Hippocampal formation (tissue), 2 donors: ENCODE measurements around the gene PAXX.

Experiments used
- DNase-seq, 2 donors: peaks; one replicate each; lab custom pipeline; 2025; lab: John Stamatoyannopoulos, UW

The PAXX gene

GRCh38 chr9:136982232-136983051 is 9.8 kb upstream of the PAXX start, which contains the start of gene LCNL1:
Gene LCNL1 (plus strand): TSS chr9:136982993. CDS start chr9:136983587, 594 bp downstream.
- DNase-seq, result peak in 1 of 2 donors; percentile 67

GRCh38 chr9:136983167-136983566 is 9.1 kb upstream of the PAXX start:
- no peak for DNase-seq

DNA sequence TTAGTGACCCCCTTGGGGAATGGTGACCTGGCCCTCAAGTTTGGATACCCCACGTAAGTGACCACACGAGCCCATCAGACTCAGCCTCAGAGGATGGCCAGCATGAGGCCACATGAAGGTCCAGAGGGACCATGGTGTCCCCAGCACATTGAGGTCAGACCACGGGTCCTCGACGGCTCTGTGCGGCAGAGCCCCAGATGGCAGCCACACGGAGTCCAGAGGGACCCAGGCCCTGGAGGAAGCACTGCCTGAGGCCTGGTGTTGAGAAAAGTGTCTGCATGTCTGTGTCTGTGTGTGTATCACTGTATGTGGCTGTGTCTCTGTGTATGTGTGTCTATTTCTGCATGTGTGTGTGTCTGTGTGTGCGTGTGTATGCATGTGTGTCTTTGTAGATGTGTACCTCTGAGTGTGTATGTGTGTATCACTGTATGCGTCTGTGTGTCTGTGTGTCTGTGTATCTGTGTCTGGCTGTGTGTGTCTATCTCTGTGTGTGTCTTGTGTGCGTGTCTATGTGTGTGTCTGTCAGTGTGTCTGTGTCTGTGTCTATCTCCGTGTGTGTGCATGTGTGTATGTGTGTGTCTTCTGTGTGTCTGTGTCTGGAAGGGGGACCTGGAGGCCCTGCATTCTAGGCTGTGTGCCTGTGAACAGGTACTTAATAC is 8.4 kb upstream of the PAXX start:
- no peak for DNase-seq

GRCh38 chr9:136984464-136985026 is 7.7 kb upstream of the PAXX start:
- DNase-seq, result no peak

GRCh38 chr9:136985027-136985602 is 7.1 kb upstream of the PAXX start:
- DNase-seq, result no peak

DNA sequence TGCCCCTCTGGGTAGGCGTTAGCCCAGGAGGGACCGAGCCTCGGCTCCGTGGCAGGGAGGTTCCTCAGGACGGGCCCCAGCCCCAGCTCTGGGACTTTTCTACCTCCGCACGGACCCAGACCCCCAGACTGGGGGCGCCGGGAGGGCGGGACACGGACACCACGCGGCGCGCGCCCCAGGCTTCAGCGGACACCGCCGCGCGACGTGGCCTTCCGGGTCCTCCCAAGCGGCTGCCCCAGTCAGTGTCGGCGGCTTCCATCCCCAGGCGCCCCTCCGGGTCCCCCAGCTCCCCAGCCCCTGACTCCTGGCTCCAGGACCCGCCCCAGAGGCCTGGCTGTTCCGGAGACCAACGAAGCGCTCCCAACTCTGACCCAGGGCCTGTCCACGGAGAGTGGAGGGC is 6.4 kb upstream of the PAXX start:
- no peak for DNase-seq

- no peak for DNase-seq
Observed at GRCh38 chr9:136988872-136989271, 3.4 kb upstream of the PAXX start.

- DNase-seq, result no peak
Observed at GRCh38 chr9:136990242-136990911, 1.8 kb upstream of the PAXX start.

DNA sequence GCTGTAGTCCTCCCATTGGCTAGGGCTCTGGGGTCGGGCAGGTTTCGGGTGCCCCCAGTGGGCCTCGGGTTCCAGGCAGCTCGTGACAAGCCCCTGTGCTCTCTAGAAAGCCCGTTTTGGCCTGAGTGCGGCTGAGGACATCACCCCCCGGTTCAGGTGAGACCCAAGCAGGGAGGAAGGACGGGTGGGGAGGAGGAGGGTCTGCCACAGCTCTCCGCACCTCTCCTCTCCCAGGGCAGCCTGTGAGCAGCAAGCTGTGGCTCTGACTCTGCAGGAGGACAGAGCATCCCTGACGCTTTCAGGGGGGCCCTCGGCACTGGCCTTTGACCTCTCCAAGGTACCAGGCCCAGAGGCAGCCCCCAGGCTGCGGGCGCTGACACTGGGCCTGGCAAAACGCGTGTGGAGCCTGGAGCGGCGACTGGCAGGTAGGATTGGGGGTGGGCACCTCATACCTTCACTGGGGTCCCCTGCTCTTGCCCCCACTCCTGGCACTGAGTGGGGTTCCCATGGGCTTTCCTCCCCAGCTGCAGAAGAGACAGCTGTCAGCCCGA is 672 bp downstream of the PAXX start:
- DNase-seq, result no peak

DNA sequence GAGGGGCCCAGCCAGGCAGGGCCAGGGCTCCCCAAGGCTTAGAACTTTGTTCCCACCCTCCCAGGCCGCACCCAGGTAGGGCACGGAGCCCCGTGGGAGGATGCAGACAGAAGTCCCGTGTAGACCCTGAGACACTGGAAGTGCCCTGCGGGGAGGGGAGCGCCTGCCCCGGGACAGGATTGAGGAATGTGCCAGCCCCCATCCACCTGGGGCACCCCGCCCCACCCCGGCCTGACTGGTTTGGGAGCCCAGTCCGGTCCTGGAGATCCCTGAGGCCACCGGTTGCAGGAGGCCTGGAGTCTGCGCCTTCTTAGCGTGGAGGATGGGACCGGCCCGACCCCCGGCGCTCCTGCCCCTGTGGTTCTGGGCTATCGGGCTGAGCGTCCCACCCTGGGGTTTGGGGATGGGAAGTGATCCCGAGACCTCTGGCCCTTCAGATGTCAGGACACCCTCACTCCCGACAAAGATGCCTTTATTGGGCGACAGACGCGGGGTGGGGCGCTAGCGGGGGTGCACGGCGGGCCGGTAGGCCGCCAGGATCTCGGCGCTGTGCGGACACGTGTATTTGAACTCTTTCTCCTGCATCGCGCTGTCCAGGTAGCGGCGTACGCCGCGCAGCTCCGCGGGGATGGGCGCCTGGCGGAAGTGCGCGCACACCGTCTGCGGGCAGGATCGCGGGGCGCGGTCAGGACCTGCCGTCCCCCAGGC is 2.1 kb downstream of the PAXX start:
- DNase-seq, result no peak

DNA sequence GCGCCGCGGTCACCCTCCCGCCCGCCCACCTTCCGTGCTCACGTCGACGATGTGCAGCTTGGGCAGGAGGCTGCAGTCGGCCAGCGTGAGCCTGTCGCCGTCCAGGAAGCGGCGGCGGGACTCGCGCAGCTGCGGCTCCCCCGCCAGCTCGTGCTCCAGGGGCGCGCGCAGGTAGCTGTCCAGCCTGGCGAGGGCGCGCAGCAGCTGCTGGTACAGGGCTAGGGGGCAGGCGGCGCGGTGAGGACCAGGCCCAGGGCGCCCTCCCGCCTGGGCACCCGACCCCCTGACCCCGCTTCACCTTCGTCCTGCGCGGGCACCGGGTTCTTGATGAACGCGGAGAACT is 2.6 kb downstream of the PAXX start:
- DNase-seq, result no peak

GRCh38 chr9:136995362-136995761 is 3.1 kb downstream of the PAXX start:
- DNase-seq, result no peak

- no peak for DNase-seq
Observed at GRCh38 chr9:136995772-136996311, 3.6 kb downstream of the PAXX start.

- DNase-seq, result no peak
Observed at GRCh38 chr9:136996361-136997292, 4.4 kb downstream of the PAXX start, which contains the start of gene CLIC3. Gene CLIC3 (minus strand): TSS chr9:136996568. CDS start chr9:136996543, 25 bp downstream.

GRCh38 chr9:136997371-136997770 is 5.1 kb downstream of the PAXX start:
- DNase-seq, result no peak

DNA sequence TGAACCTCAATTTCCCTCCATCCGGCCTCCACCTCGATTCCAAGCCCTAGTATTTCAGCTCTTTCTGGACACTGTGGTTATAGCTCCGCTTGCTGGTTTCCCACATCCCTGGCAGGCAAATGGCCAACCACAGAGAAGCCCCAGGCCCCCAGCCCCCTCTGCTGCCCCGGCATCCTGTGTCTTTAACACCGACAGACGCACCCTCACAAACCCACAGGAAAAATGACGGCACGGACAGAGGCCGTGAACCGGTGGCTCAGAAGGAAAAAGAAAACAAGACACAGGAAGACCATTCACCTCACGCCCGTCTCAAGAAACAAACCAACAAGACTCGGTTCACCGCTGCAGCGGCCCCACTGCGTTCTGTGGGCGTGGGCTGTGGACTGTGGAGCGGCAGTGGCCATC is 5.6 kb downstream of the PAXX start:
- no peak for DNase-seq

DNA sequence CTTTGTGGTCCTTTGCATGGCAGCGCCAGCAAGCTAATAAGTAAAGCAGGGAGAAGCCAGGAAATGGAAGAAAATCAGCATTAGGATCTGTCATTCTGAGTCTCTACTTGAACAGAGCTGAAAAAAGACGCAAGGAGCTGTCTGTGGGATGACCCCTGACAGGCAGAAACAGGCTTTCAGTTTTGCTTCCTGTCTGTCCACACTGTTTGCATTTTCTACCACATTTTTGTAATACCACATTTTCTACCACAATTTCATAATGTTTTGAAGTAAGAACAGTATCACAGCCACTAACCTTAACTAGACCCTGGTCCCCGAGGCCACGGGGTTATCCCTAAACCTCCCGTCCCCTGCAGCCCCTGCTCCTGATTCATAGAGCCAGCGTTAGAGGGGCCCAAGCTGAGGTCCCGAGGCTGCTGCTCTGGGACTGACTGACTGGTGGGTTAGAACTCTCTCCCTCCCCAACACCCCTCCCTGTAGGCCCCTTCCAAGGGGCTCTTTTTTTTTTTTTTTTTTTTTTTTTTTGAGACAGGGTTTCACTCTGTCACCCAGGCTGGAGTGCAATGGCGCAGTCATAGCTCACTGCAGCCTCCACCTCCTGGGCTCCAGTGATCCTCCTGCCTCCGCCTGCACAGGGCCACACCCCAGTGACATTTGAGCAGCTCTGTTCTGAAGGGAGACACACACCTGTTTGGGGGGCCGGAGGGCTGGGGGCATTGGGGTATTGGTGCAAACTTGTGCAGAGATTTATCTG is 8.1 kb downstream of the PAXX start:
- DNase-seq, result no peak

DNA sequence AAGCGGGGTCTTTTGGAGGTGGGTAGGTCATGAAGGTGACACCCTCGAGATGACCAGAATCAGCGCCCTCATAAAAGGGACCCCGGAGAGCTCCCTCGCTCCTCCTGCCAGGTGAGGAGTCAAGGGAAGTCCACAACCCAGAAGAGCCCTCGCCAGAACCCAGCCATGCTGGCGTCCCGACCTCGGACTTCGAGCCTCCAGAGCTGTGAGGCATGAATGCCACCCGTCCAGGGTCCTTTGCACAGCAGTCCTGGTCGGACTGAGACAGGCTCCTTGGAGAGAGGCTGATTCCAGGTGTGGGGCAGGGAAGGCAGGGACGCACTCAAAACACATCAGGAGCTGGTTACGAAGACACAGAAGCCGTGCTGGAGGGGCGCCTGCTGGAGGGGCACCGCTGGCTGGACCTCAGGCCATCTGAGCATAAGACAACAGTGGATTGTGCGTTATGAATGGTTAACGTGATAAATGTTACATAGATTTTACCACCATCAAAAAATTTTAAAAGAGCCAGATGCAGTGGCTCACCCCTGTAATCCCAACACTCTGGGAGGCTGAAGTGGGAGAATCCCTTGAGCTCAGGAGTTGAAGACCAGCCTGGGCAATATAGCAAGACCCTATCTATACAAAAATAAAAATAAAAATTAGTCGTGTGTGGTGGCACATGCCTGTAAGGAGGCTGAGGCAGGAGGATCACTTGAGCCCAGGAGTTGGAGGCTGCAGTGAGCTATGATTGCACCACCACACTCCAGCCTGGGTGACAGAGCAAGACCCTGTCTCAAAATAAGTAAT is 9.8 kb downstream of the PAXX start:
- DNase-seq, result no peak
